Measurements from ENCODE around the gene ADORA2B.
"Not testable (repeated sequence)": the region's sequence is repeated elsewhere in the genome, so short reads cannot be mapped to it uniquely, and the experiment has no call there.

Gene ADORA2B

GRCh38 chr17:15944759-15945526 is at the start of gene ADORA2B:
Gene ADORA2B, plus strand, starts transcription at chr17:15945130. Its CDS starts 119 bp downstream, at chr17:15945249.
- Histone ChIP-seq H3K4me3 (peak within 1 kb of the TSS; percentile 36 to 62 (median 57)), H3K27ac (peak within 1 kb of the TSS in 20 of 21 experiments; percentile 16 to 87 (median 75))

GRCh38 chr17:15896277-15896676 is 48.7 kb upstream of the ADORA2B start:
- H3K27ac ChIP-seq: no peak overlapping the region
- no peak overlapping the region for H3K4me3 ChIP-seq

- Histone ChIP-seq H3K27ac (no peak overlapping the region), H3K4me3 (no peak overlapping the region)
Measured at GRCh38 chr17:15896834-15897233, 48.1 kb upstream of the ADORA2B start.

- not testable (repeated sequence) for H3K4me3 ChIP-seq, H3K27ac ChIP-seq
Measured at GRCh38 chr17:15899596-15899995, 45.3 kb upstream of the ADORA2B start.

GRCh38 chr17:15900871-15901270 is 44.1 kb upstream of the ADORA2B start:
- Histone ChIP-seq H3K4me3 (no peak overlapping the region), H3K27ac (no peak overlapping the region)

GRCh38 chr17:15905236-15905635 is 39.7 kb upstream of the ADORA2B start:
- H3K27ac ChIP-seq, H3K4me3 ChIP-seq: not testable (repeated sequence)

- Histone ChIP-seq H3K4me3 (no peak overlapping the region), H3K27ac (no peak overlapping the region)
Measured at GRCh38 chr17:15907290-15907689, 37.6 kb upstream of the ADORA2B start.

- Histone ChIP-seq H3K27ac (no peak overlapping the region), H3K4me3 (no peak overlapping the region)
Measured at GRCh38 chr17:15908378-15908777, 36.6 kb upstream of the ADORA2B start.

- H3K27ac ChIP-seq: no peak overlapping the region
- no peak overlapping the region for H3K4me3 ChIP-seq
Measured at GRCh38 chr17:15909481-15909991, 35.4 kb upstream of the ADORA2B start.

GRCh38 chr17:15910791-15911190 is 34.1 kb upstream of the ADORA2B start:
- no peak overlapping the region for H3K4me3 ChIP-seq
- H3K27ac ChIP-seq: no peak overlapping the region

GRCh38 chr17:15911701-15912100 is 33.2 kb upstream of the ADORA2B start:
- H3K4me3 ChIP-seq, H3K27ac ChIP-seq: not testable (repeated sequence)

- Histone ChIP-seq H3K27ac (no peak overlapping the region), H3K4me3 (no peak overlapping the region)
Measured at GRCh38 chr17:15912416-15912955, 32.4 kb upstream of the ADORA2B start.

- no peak overlapping the region for H3K27ac ChIP-seq
- no peak overlapping the region for H3K4me3 ChIP-seq
Measured at GRCh38 chr17:15913826-15914225, 31.1 kb upstream of the ADORA2B start.

GRCh38 chr17:15914400-15915170 is 30.3 kb upstream of the ADORA2B start:
- H3K4me3 ChIP-seq: no peak overlapping the region
- H3K27ac ChIP-seq: peak overlapping the region in 1 of 21 experiments; percentile 35

GRCh38 chr17:15915961-15916360 is 29.0 kb upstream of the ADORA2B start:
- no peak overlapping the region for H3K27ac ChIP-seq
- no peak overlapping the region for H3K4me3 ChIP-seq

GRCh38 chr17:15917021-15917437 is 27.9 kb upstream of the ADORA2B start:
- Histone ChIP-seq H3K4me3 (no peak overlapping the region), H3K27ac (no peak overlapping the region)

GRCh38 chr17:15917438-15918027 is 27.4 kb upstream of the ADORA2B start:
- Histone ChIP-seq H3K27ac (no peak overlapping the region), H3K4me3 (peak overlapping the region in 1 of 7 experiments; percentile 9)

GRCh38 chr17:15918261-15918660 is 26.7 kb upstream of the ADORA2B start:
- H3K27ac ChIP-seq: no peak overlapping the region
- H3K4me3 ChIP-seq: no peak overlapping the region

- Histone ChIP-seq H3K4me3 (no peak overlapping the region), H3K27ac (no peak overlapping the region)
Measured at GRCh38 chr17:15918661-15919259, 26.2 kb upstream of the ADORA2B start.

GRCh38 chr17:15919466-15919865 is 25.5 kb upstream of the ADORA2B start:
- Histone ChIP-seq H3K4me3 (no peak overlapping the region), H3K27ac (no peak overlapping the region)
